ENCODE data around the gene USP13. TPM values are rescaled to one million over a fixed set of nuclear protein-coding genes. Genes with fewer than 3 reads are reported as not detected.

USP13 gene
- total RNA-seq, 1 experiment from 2014 or later, result 10.5 TPM

DNA sequence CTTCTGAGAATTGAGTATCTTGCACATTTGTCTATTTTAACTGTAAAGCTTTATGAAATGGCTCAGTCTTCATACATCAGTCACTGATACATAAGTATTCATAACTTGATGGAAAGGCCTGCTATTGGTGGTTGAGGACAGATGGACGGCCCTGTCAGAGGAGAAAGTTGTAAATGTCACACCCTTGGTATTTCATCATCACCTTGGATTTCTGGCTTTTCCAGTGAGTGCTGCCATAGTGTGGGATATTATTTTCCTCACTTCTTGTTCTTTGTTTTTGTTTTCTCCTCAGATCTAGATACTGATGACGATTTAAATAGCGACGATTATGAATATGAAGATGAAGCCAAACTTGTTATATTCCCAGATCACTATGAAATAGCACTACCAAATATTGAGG, 47.9 kb downstream of the USP13 start:
- H3K27me3 ChIP-seq (ENCODE audit: control insufficient read depth, insufficient read depth, low read length), result no peaks in the 10 kb centered on the region

DNA sequence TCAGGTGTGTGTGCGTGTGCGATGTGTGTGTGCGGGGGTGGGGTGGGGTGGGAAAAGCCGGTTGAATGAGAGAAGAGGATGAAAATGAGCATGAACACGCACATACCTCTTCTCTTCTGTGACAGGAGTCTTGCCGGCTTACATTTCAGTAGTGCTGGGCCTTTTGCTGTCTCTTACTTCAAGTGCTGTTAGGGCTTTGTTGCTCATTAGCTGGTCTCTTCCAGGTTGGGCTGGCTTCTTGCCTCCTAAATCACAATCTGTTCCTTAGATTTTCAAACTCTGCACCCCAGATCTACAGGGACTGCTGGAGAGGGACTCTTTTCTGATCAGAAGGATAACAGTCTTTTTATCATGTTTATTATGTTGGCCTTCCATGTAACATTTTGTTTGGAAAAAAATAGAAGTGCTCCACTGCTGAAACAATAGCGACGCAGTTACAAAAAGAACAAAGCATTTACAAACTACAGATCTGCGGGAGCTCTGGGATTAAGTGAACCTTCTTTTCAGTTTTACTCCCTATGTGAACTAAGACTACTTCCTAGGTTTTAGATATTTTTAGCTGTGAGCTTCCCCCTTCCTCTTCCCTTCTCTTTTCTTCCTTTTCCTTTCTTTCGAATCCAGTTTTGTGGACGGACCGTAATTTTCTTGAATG, 48.5 kb downstream of the USP13 start:
- DNase-seq, result peak; percentile 44
- Histone ChIP-seq H3K27me3 (ENCODE audit: control insufficient read depth, insufficient read depth, low read length) (no peaks in the 10 kb centered on the region), H3K36me3 (replicated peaks; ENCODE audit: control insufficient read depth, insufficient read depth, low read length) (no peaks in the 10 kb centered on the region), H3K4me3 (ENCODE audit: insufficient read depth, low read depth, low read length) (no peak overlapping the region)

More for the DNA sequence above, 47.9 kb downstream of the USP13 start:
- Histone ChIP-seq H3K36me3 (replicated peaks; ENCODE audit: control insufficient read depth, insufficient read depth, low read length) (no peaks in the 10 kb centered on the region), H3K4me3 (ENCODE audit: insufficient read depth, low read depth, low read length) (no peak overlapping the region)
- DNase-seq, result no peak

DNA sequence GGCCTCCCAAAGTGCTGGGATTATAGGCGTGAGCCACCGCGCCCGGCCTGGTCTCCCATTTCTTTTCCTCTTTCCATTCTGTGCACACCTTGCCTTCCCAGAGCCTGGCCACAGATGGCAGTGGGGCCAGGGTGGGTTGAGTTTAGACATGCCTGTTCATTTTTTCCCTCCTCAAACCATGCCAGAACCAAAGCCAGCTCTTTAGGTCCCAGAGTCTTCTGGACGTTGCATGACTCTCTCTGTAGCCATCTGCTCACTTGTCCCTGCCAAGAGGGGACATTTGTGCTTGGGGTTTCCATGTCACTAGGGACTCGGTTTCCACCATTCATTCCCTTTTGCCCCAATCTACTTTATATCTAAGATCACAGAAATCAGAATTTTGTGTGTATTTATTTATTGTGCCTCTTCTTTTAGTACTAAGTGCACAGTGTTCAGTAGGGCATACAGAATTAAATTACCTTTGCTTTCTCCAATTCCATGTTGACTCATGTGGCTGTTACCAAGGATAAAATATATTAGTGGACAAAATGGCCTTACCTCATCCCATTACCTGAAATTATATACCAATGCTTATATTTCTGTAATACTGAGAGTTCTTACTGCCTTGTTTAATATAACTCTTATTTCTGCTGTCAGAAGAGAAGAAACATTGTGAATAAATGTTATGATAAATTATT, 49.6 kb downstream of the USP13 start:
- peaks cover 2% of the 10 kb centered on the region for H3K36me3 ChIP-seq (replicated peaks; ENCODE audit: control insufficient read depth, insufficient read depth, low read length)
- no peak overlapping the region for H3K4me3 ChIP-seq (ENCODE audit: insufficient read depth, low read depth, low read length)
- H3K27me3 ChIP-seq (ENCODE audit: control insufficient read depth, insufficient read depth, low read length), result no peaks in the 10 kb centered on the region
- DNase-seq, result no peak

DNA sequence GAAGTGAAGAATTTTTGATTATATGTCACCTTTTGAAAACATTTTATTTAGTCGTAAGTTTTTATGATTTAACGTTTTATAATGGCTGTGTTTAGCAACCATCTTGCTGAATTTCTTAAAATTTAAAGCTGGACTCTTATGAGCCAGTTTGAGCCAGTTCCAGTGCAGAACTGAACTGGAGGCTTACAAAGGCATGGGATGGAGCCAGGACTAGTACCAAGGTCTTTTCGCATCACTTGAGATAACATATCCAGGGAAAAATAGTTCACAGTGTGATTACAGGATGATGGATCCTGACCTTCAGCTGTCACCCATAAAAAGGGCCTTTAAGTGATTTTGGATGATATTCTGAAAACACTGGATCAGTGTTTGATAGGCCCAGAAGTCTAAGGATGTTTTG, 51.0 kb downstream of the USP13 start:
- Histone ChIP-seq H3K27me3 (ENCODE audit: control insufficient read depth, insufficient read depth, low read length) (no peaks in the 10 kb centered on the region), H3K4me3 (ENCODE audit: insufficient read depth, low read depth, low read length) (no peak overlapping the region), H3K36me3 (replicated peaks; ENCODE audit: control insufficient read depth, insufficient read depth, low read length) (peaks cover 4% of the 10 kb centered on the region)
- DNase-seq, result no peak

DNA sequence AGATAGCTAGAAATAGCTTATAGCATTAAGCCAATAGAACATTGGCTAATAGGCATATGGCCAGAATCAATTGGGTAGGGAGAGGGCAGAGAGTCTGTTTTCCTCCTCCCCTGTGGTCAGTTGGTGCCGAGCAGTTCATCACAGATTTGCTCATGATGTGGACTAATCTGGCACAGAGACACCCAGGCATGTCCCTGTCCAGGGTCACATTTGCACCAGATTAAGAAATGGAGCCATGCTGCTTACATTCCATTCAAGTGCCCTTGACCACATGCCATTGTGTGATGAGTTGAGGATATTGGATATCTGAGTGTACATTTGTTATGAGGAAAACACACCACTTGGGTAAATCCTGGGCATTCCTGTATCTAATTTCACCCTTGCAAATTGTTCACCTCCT, 53.4 kb downstream of the USP13 start:
- H3K4me3 ChIP-seq (ENCODE audit: insufficient read depth, low read depth, low read length), result no peak overlapping the region
- H3K27me3 ChIP-seq (ENCODE audit: control insufficient read depth, insufficient read depth, low read length), result no peaks in the 10 kb centered on the region
- no peak for DNase-seq
- H3K36me3 ChIP-seq (replicated peaks; ENCODE audit: control insufficient read depth, insufficient read depth, low read length), result peaks cover 4% of the 10 kb centered on the region

DNA sequence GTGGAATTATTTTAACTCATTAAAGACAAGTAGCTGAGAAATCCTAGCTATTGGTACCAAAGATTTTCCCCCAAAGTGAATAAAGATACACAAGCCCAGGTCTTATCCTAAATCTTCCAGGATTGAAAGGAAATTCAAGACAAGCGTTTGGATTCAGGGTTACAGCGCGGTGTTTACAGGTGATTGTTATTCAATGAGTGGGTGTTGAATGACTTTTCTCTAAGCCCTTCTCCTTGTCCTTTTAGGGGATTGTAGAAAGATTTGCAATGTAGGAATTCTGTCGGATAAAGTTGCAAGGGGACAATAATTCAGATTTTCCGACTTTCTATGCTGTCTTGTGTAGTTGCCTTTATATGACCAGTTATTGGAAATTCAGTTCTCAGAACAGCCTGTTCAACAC, 57.2 kb downstream of the USP13 start:
- H3K36me3 ChIP-seq (replicated peaks; ENCODE audit: control insufficient read depth, insufficient read depth, low read length), result peaks cover 4% of the 10 kb centered on the region
- H3K27me3 ChIP-seq (ENCODE audit: control insufficient read depth, insufficient read depth, low read length), result no peaks in the 10 kb centered on the region
- peak; percentile 54 for DNase-seq
- H3K4me3 ChIP-seq (ENCODE audit: insufficient read depth, low read depth, low read length), result no peak overlapping the region

DNA sequence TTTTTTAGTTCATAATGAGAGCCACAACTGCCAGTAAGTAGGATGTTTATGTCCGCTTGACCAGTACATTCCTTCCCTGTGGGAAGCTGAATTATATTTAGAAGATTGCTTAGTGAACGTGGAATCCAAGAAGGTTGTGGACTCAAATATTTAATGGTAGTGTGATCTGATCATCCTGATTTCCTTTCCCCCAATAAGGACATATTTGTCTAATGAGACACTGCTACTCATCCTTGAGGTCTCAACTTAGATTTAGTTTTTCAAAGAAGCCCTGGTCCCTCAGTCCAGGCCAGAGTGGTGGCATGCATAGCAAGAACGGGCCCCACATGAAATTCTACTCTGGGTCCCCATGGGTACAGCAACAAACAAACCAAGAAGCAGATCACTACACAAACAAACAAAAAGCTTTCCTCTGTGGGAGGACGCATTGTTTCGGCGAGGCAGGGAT, 60.8 kb downstream of the USP13 start:
- DNase-seq, result no peak
- Histone ChIP-seq H3K4me3 (ENCODE audit: insufficient read depth, low read depth, low read length) (no peak overlapping the region), H3K27me3 (ENCODE audit: control insufficient read depth, insufficient read depth, low read length) (no peaks in the 10 kb centered on the region), H3K36me3 (replicated peaks; ENCODE audit: control insufficient read depth, insufficient read depth, low read length) (peaks cover 1% of the 10 kb centered on the region; the same call in 1 of the 2 replicates)

DNA sequence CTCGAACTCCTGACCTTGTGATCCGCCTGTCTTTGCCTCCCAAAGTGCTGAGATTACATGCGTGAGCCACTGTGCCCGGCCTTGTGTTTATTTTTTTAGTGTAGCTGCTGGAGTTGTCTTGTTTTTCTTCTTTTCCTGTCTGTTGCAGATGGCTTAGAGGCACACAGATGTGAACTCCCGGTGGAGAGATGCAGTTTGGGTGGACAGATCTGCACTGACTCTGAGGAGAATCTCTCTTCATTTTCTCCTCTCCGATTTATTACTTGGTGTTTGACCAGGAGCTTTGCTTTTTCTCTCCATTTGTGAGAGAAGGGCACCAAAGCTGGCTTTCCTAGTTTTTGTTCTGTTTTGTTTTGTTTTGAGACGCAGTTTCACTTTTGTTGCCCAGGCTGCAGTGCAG, 62.7 kb downstream of the USP13 start:
- no peak for DNase-seq
- Histone ChIP-seq H3K27me3 (ENCODE audit: control insufficient read depth, insufficient read depth, low read length) (no peaks in the 10 kb centered on the region), H3K4me3 (ENCODE audit: insufficient read depth, low read depth, low read length) (no peak overlapping the region), H3K36me3 (replicated peaks; ENCODE audit: control insufficient read depth, insufficient read depth, low read length) (no peaks in the 10 kb centered on the region; the same call in 1 of the 2 replicates)

DNA sequence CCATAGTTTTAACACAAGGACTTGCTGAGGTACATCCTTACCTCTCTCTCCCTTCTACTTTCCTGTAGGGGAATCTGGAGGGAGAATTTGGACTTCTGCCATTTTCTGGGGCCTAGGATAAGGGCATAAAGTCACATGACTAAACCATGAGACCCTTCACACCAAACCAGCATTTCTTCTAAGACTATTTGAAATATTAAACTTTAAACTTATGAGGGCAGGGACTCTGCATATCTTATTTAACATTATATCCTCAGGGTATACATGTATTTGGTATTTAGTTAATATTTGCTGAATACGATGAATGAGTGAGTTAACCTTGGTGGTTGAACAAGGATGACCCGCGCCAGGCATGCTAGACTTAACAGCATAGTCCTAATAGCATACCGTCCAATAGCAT, 63.4 kb downstream of the USP13 start:
- Histone ChIP-seq H3K36me3 (replicated peaks; ENCODE audit: control insufficient read depth, insufficient read depth, low read length) (no peaks in the 10 kb centered on the region; the same call in none of the 2 replicates), H3K27me3 (ENCODE audit: control insufficient read depth, insufficient read depth, low read length) (no peaks in the 10 kb centered on the region), H3K4me3 (ENCODE audit: insufficient read depth, low read depth, low read length) (no peak overlapping the region)
- no peak for DNase-seq

DNA sequence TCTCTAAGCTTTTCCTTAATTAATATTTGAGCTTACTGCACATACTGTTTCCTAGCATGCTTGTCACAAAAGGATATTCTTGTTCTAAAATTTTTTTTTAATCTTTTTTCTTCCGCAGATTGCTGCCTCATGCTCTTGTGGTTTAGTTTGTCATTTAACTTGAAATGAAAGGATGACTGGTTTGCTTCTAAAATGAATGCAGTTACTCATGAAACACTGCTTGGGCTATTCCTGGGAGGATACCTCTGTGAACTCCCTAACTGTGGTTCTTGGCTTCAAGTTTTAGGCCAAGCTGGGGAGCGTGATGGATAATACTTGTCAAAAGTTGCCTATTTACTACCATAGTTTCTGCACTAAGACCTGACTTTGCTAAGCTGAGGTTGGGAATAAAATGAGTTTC, 64.0 kb downstream of the USP13 start:
- DNase-seq, result no peak
- H3K27me3 ChIP-seq (ENCODE audit: control insufficient read depth, insufficient read depth, low read length), result no peaks in the 10 kb centered on the region
- no peak overlapping the region for H3K4me3 ChIP-seq (ENCODE audit: insufficient read depth, low read depth, low read length)

DNA sequence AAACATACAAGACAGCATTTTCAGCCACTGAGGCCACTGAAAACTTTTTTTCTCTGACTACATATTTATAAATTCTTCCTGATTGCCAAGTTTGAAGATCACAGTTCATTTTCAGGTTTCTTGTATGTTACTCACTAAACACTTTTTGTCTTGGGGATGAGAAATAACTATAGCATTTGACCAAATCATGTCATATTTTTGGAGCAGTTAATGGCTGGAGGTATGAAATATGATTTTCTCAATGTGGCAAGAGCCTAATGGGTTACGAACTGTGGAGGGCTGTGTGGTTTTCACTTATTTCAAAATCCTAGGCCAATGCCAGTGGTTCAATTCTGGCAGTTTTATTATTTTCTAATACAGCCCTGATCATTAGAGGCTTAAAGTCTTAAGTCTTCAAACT, 64.4 kb downstream of the USP13 start:
- no peak overlapping the region for H3K4me3 ChIP-seq (ENCODE audit: insufficient read depth, low read depth, low read length)
- DNase-seq, result no peak
- H3K27me3 ChIP-seq (ENCODE audit: control insufficient read depth, insufficient read depth, low read length), result no peaks in the 10 kb centered on the region
- H3K36me3 ChIP-seq (replicated peaks; ENCODE audit: control insufficient read depth, insufficient read depth, low read length), result peaks cover 4% of the 10 kb centered on the region

More for the DNA sequence above, 64.0 kb downstream of the USP13 start:
- H3K36me3 ChIP-seq (replicated peaks; ENCODE audit: control insufficient read depth, insufficient read depth, low read length), result peaks cover 4% of the 10 kb centered on the region

DNA sequence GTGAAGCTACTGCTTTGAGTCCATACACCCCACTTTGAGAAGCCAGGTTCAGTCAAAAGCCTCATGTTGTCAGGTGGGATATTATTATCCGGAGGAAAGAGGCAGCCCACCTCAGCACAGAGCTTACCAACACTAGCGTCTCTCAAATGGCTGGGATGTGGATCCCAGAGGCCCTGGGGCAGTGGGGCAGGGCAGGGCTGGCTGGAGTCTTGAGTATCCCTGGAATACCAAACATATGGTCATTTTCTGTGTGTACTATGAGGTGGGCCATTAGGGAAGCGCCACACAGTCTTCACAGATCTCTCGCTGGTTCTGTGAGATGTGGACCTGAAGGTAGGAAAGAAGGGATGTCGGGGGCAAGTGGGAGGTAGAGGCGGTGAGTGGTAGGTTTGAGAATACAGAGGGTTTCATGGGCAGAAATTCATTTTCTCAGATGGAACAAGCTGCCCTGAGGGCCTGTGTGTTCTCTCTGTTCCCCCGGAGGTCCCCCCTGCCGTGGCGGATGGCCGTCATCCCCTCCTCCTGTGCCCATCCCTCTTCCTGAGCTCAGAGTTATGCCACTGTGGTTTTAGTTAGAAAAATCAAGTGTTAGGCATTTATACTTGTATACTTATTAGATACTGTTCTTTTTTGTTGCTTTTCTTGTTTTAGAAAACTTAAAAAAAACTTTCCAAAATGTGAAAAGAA, 66.4 kb downstream of the USP13 start:
- Histone ChIP-seq H3K36me3 (replicated peaks; ENCODE audit: control insufficient read depth, insufficient read depth, low read length) (peaks cover 4% of the 10 kb centered on the region), H3K27me3 (ENCODE audit: control insufficient read depth, insufficient read depth, low read length) (no peaks in the 10 kb centered on the region), H3K4me3 (ENCODE audit: insufficient read depth, low read depth, low read length) (no peak overlapping the region)
- DNase-seq, result peak; percentile 71

DNA sequence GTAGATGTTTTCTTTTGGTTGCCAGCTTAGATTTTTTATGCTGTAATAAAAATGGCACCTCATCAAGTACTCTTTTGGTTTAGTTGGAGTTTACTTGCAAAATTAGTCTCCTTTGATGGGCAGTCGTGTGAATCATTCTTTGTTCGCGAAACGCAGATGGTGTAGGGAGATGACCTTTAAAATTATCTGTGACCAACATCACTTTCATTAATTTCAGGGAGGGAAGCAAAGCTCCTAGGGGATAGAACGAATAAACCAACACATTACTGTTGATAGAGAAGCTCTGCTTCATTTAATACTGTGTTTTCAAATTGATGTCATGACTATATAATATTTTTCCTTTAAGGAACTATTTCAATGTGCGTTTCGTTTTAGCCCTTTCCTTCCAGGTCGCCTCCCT, 67.4 kb downstream of the USP13 start:
- Histone ChIP-seq H3K27me3 (ENCODE audit: control insufficient read depth, insufficient read depth, low read length) (no peaks in the 10 kb centered on the region), H3K4me3 (ENCODE audit: insufficient read depth, low read depth, low read length) (no peak overlapping the region), H3K36me3 (replicated peaks; ENCODE audit: control insufficient read depth, insufficient read depth, low read length) (peaks cover 4% of the 10 kb centered on the region)
- no peak for DNase-seq

DNA sequence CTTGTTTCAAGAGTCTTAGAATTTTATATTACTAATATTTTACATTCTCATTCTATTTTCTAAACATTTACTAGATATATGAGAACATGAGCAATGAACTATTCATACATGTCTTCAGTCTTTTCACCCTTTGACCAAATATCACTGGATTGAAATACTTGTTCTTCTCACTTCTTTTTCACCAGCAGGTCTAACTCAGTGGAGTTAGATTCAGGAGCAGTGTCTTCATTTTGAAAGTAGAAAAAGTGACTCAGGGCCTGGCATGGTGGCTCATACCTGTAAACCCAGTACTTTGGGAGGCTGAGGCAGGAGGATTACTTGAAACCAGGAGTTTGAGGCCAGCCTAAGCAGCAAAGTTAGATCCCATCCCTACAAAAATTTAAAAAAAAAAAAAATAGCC, 70.8 kb downstream of the USP13 start:
- Histone ChIP-seq H3K36me3 (replicated peaks; ENCODE audit: control insufficient read depth, insufficient read depth, low read length) (peaks cover 4% of the 10 kb centered on the region), H3K4me3 (ENCODE audit: insufficient read depth, low read depth, low read length) (no peak overlapping the region), H3K27me3 (ENCODE audit: control insufficient read depth, insufficient read depth, low read length) (no peaks in the 10 kb centered on the region)
- DNase-seq, result no peak

All from H7 (cell line).